BE2C (cell line): Measurements from ENCODE around the gene PACSIN2.

ENCODE experiments used
- DNase-seq: peaks from one replicate; pipeline ENCODE4 v3.0.0-alpha.2; 2020
- H3K27me3 ChIP-seq: fragments of 250-450 bp; sonication (Bioruptor Pico); 2 replicates; pipeline ENCODE4 v1.5.1; 2020; ENCODE audit warnings: mild to moderate bottlenecking
- H3K36me3 ChIP-seq: fragments of 250-450 bp; sonication (Bioruptor Pico); 2 replicates; pipeline ENCODE4 v1.5.1; 2020; ENCODE audit warnings: mild to moderate bottlenecking
- H3K4me1 ChIP-seq: fragments of 250-450 bp; sonication (Bioruptor Pico); 2 replicates; pipeline ENCODE4 v1.5.1; 2020
- H3K4me3 ChIP-seq: 2 replicates; pipeline ENCODE4 v1.5.1; 2011; ENCODE audit warnings: low read depth, low read length
- H3K9me3 ChIP-seq: fragments of 250-450 bp; sonication (Bioruptor Pico); 2 replicates; pipeline ENCODE4 v1.5.1; 2020
- TF ChIP-seq, protein P1 (sequence below): IDR thresholded peaks from 2 replicates; pipeline ENCODE4 v1.5.1; 2012; ENCODE audit warnings: mild to moderate bottlenecking, low read depth, low read length

Gene PACSIN2

DNA sequence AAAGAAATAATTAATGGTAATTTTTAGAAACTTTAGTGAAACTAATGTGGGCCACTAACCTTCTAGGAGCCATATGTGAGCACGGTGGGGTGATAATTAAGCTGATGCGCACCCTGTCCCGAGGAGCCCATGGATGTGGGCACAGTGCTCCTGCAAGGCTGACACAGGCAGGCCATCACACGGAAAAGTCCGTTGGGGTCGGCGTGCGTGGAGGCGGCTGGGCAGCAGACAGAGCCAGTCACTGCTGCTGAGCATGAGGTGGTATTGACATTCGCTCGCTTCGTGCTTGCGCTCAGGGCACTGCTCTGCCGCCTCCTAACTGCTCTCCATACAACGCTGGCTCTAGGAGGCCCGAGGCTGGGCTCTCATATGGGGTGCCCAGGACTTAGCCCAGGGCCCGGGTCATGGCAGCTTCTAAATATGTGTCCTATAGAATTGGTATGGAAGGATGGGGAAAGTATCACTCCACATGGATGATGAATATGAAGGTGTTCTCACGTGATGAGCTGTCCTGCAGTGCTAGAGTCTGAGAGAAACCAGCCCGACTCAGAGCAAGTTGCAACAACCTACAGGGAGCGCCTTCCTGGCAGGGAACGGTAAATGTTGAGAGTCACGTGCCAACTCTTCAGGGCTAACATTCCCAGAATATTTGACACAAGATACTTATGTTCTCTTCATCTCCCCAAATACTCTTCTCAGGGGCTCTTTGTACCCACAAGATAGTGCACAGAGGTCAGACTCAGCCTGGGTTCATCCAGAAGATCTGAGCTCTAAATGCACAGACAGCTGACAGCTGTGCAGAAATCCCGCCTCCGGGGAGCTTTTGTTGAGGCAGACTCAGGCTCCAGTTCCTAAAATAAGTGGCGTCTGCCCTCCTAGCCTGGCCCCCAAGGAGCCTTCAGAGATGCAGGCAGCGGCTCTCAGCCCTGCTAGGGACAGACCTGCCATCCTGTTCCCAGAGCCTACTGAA is 107.3 kb downstream of the PACSIN2 start:
- Histone ChIP-seq H3K27me3 (no peaks in the 10 kb centered on the region), H3K36me3 (no peaks in the 10 kb centered on the region; the same call in 1 of the 2 replicates), H3K9me3 (no peaks in the 10 kb centered on the region), H3K4me1 (0 out of 2 replicates have a peak, but pooled peaks cover 3% of the 10 kb centered on the region), H3K4me3 (no peak overlapping the region)
- TF ChIP-seq, protein P1, sequence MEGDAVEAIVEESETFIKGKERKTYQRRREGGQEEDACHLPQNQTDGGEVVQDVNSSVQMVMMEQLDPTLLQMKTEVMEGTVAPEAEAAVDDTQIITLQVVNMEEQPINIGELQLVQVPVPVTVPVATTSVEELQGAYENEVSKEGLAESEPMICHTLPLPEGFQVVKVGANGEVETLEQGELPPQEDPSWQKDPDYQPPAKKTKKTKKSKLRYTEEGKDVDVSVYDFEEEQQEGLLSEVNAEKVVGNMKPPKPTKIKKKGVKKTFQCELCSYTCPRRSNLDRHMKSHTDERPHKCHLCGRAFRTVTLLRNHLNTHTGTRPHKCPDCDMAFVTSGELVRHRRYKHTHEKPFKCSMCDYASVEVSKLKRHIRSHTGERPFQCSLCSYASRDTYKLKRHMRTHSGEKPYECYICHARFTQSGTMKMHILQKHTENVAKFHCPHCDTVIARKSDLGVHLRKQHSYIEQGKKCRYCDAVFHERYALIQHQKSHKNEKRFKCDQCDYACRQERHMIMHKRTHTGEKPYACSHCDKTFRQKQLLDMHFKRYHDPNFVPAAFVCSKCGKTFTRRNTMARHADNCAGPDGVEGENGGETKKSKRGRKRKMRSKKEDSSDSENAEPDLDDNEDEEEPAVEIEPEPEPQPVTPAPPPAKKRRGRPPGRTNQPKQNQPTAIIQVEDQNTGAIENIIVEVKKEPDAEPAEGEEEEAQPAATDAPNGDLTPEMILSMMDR: no peak
- DNase-seq: no peak

DNA sequence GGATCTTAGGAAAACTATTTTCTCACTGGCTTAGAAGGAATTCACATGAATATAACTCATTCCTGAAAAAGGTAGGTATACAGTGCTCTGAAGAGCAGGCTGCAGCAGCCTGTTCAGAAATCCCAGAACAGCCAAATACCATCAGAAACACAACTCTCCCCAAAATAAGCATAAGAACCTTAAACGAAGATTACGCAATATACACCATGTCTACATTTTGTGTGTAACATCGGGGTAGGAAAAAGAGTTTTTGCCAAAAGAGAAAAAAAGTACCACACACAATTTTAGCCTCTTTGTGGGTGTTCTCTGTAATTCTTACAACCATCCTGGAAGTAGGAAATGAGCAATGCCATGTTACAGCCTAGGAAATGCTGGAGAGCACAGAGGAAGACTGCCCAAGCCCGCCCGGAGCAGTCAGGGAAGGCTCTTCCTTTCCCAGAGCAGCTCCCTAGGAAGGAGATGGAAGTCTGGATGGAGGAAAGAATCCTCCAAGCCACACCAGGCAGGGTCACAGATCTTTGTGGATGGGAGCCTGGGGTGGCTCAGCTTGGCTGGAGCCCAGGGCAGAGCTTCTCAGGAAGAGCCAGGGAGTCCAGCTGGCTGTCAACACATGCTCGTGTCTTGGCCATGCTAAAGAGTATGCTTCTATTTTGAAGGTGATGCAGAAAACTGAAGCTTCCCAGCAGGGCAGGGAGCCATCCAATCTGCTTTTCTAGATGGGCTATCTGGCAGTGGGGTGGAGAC is 108.2 kb downstream of the PACSIN2 start:
- Histone ChIP-seq H3K4me3 (no peak overlapping the region), H3K27me3 (no peaks in the 10 kb centered on the region), H3K9me3 (no peaks in the 10 kb centered on the region), H3K4me1 (0 out of 2 replicates have a peak, but pooled peaks cover 3% of the 10 kb centered on the region), H3K36me3 (no peaks in the 10 kb centered on the region; the same call in 1 of the 2 replicates)
- TF ChIP-seq, protein P1: no peak
- DNase-seq: no peak

DNA sequence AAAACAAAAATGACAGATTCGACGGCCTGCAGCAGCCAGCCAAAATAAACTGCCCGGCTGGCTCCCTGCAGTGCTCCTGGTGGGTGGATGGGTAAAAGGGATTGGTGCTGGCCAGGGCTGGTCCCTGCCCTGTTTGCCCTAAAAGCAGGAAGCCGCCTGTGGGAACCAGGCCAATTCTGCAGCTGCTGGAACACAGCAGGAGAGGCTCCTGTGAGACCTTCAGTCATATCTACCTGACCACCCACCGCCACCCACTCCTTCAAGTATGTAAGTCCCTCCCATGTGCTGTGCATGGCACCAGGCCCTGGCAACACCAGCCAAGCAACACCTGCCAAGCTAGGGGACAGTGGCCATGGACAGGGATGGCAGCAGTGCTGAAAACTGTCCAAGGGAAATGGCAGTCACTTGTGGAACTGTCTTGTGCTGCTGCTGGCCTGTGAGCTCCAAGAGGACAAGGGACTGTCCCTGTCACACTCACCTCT is 109.2 kb downstream of the PACSIN2 start:
- H3K36me3 ChIP-seq: no peaks in the 10 kb centered on the region; the same call in 1 of the 2 replicates
- TF ChIP-seq, protein P1: no peak
- no peaks in the 10 kb centered on the region for H3K9me3 ChIP-seq
- H3K4me3 ChIP-seq: no peak overlapping the region
- 0 out of 2 replicates have a peak, but pooled peaks cover 3% of the 10 kb centered on the region for H3K4me1 ChIP-seq
- H3K27me3 ChIP-seq: no peaks in the 10 kb centered on the region
- peak; percentile 38 for DNase-seq

DNA sequence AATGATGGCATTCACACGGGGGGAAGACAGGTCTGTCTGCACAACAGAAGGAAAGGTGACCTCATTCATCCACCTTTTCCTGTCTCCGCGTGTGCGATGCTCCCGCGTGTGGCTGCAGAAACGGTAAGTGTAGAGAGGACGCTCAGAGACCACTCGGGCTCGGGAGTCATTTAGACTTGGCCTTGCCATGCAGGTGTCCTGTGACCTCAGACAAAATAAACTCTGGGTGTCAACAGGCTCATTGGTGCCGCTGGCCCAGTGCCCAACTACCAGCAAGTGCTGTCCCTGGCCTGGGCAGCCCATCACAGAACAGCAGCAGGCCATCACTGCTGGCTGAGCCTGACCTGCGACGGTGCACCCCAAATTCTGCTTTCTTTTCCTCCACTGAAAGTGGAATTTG is 109.7 kb downstream of the PACSIN2 start:
- H3K36me3 ChIP-seq: no peaks in the 10 kb centered on the region; the same call in 1 of the 2 replicates
- TF ChIP-seq, protein P1: no peak
- DNase-seq: no peak
- H3K4me3 ChIP-seq: no peak overlapping the region
- no peaks in the 10 kb centered on the region for H3K9me3 ChIP-seq
- H3K4me1 ChIP-seq: 0 out of 2 replicates have a peak, but pooled peaks cover 3% of the 10 kb centered on the region
- H3K27me3 ChIP-seq: no peaks in the 10 kb centered on the region

DNA sequence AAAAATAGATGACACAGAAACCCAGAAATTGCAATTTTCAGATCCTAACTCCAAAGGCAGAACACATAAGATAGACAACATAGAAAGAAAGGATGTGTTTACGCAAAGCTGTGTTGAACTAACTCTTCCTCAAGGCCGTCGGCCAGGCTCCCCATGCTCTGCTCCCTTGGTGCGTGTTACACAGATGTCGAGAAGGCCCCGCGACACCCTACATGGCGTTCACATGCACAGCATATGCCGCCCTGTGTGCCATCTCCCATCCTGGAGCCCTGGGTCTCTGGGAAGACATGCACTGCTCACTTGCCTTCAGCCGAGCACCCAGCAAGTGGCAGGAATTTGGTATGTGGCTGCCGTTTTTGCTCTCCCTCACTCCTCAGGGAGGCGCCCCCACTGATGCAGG is 110.9 kb downstream of the PACSIN2 start:
- no peak for DNase-seq
- Histone ChIP-seq H3K4me1 (0 out of 2 replicates have a peak, but pooled peaks cover 3% of the 10 kb centered on the region), H3K27me3 (no peaks in the 10 kb centered on the region), H3K9me3 (no peaks in the 10 kb centered on the region), H3K36me3 (no peaks in the 10 kb centered on the region), H3K4me3 (no peak overlapping the region)
- TF ChIP-seq, protein P1: no peak
